GM21786 (cell line): ENCODE measurements around the gene ZNF17.
"Not testable (repeated sequence)": the region's sequence is repeated elsewhere in the genome, so short reads cannot be mapped to it uniquely, and the experiment has no call there.

ENCODE experiments used
- ATAC-seq: cut with Tn5 transposase; IDR thresholded peaks from one replicate; pipeline ENCODE4 v1.9.1; 2021; ENCODE audit not compliant: unreplicated experiment

The ZNF17 gene

GRCh38 chr19:57410877-57411671 lies at the start of gene ZNF17:
TSS of gene ZNF17 (plus strand) at chr19:57411161. CDS start at chr19:57413616, 2,455 bp downstream.
- peak; percentile 97 for ATAC-seq

DNA sequence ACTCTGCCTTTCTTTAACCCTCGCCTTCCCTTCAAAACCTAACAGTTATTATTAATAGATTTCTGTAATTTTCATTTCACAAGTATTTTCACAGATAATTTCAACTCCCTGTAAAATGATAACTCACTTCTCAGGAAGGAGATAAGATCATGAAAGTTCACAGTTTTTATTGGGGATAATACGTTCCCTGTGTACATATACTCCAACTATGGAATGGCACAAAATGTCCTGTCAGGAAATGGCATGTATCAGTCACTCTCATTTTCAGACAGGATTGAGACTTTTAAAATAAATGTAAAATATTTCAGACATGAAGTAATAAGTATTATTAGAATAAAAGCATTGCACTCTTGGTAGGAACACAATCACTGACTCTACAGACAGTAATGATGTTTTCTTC lies 48.5 kb upstream of the ZNF17 start:
- no peak for ATAC-seq

DNA sequence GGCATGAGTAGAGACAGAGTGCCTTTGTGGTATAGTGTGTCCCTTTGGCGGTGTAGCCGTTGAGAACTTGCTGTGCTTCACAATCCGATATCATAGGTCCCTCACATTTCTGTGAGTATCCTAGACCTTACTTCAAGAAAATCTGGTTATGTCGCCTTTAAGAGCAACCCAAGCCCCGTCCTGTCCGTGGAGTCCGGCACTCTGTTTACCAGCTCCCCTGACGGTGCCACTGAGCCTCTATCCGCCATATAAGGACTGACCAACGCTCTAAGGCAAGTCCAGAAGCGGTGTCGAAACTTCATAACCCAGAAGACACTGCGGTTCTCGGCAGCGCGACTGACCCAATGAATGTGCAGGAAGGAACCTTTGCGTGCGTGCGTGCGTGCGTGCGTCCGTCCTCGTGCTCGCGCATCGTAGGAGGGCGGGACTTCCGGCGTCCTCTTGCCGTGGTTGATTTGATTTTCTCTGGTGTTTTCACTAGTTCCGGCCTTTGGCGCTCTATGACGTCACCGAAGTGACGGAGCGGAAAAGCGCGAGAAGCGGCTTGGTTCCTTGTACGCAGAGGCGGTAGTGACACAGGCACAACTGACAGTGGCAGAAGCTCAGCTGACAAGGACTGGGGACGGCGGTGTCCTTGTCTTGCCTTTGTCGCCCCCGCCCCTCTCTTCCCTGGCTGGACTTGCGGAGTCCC lies 47.8 kb upstream of the ZNF17 start, which contains the start of the genes TRAPPC2B and ZNF547:
TSS of gene TRAPPC2B (plus strand) at position 555 of the 691 bp plus-strand sequence. CDS start 1,283 bp downstream, outside the sequence.
TSS of gene ZNF547 (plus strand) at position 555 of the 691 bp plus-strand sequence. CDS start 5,005 bp downstream, outside the sequence.
- peak; percentile 95 for ATAC-seq

- peak; percentile 4 for ATAC-seq
Measured at GRCh38 chr19:57363688-57364181, 47.2 kb upstream of the ZNF17 start.

DNA sequence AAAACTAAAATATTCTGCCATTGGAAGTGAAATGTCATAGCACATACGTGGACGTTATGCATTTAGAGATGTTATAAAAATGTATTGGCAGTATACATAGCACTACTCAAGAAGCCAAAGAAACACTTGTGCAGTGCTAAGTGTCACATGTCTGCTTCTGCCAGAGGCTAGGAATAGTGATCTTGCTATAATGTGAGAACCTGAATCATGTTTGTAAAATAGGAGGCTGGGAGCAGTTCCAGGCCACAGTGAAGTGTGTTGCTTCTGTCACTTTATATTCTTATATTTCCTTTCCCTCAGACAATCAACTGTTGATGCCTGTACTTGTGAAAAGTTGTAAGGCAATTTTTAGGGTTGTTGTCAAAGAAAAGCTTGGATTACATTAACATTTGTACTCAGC lies 44.2 kb upstream of the ZNF17 start:
- no peak for ATAC-seq

- ATAC-seq: no peak
Measured at GRCh38 chr19:57374179-57374578, 36.8 kb upstream of the ZNF17 start.

GRCh38 chr19:57374647-57375046 lies 36.3 kb upstream of the ZNF17 start:
- ATAC-seq: not testable (repeated sequence)

DNA sequence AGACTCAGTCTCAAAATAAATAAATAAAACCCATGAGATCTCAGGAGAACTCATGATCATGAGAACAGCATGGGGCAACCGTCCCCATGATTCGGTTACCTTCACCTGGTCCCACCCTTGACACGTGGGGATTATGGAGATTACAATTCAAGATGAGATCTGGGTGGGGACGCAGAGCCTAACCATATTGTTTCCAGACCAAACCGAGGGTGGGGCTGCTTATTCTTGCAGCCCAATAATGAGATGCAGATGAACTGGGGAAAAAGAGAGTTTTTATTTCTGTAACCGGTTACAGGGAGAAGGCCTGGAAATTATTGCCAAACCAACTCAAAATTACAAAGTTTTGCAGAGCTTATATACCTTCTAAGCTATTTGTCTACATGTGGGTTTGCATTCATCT lies 34.8 kb upstream of the ZNF17 start:
- no peak for ATAC-seq

DNA sequence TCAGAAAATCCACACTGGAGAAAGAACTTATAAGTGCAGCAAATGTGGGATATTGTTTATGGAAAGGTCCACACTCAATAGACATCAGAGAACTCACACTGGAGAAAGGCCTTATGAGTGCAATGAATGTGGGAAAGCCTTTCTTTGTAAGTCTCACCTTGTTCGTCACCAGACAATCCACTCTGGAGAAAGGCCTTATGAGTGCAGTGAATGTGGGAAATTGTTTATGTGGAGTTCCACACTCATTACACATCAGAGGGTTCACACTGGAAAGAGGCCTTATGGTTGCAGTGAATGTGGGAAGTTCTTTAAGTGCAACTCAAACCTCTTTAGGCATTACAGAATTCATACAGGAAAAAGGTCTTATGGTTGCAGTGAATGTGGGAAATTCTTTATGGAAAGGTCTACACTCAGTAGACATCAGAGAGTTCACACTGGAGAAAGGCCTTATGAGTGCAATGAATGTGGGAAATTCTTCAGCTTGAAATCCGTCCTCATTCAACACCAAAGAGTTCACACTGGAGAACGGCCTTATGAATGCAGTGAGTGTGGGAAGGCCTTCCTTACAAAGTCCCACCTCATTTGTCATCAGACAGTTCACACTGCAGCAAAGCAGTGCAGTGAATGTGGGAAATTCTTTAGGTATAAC lies 33.3 kb upstream of the ZNF17 start:
- no peak for ATAC-seq

- ATAC-seq: no peak
Measured at GRCh38 chr19:57380923-57381322, 30.0 kb upstream of the ZNF17 start.

- ATAC-seq: no peak
Measured at GRCh38 chr19:57382806-57383488, 28.0 kb upstream of the ZNF17 start.

DNA sequence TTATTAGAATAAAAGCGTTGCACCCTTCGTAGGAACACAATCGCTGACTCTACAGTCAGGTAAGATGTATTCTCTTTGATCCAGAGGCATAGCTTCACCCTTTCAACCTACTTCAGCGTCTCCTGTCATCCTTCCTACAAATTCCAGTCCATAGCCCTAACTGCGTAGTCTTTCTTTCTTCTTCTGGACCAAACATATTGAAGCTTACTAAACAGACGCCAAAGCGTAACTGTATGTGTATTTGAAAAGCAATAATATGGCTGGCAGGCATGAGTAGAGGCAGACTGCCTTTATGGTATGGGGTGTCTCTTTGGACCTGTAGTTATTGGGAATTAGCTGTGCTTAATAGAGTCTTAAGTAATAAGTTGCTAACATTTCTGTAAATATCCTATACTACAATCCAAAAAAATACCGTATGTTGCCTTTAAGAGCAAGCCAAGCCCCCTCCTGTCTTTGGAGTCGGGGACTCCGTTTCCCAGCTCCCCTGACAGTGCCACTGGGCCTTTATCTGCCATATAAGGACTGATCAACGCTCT lies 21.7 kb upstream of the ZNF17 start:
- no peak for ATAC-seq

GRCh38 chr19:57389730-57390598 lies 21.0 kb upstream of the ZNF17 start, which contains the start of gene ZNF548:
TSS of gene ZNF548 (plus strand) at chr19:57389854. CDS start at chr19:57390100, 246 bp downstream.
- ATAC-seq: peak; percentile 95

GRCh38 chr19:57395710-57396109 lies 15.3 kb upstream of the ZNF17 start:
- ATAC-seq: no peak

DNA sequence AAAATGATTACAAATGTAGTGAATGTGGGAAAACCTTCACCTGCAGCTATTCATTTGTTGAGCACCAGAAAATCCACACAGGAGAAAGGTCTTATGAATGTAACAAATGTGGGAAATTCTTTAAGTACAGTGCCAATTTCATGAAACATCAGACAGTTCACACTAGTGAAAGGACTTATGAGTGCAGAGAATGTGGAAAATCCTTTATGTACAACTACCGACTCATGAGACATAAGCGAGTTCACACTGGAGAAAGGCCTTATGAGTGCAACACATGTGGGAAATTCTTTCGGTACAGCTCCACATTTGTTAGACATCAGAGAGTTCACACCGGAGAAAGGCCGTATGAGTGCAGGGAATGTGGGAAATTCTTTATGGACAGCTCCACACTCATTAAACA lies 12.1 kb upstream of the ZNF17 start:
- no peak for ATAC-seq

GRCh38 chr19:57403737-57404563 lies 7.0 kb upstream of the ZNF17 start:
- ATAC-seq: no peak

GRCh38 chr19:57406516-57407123 lies 4.3 kb upstream of the ZNF17 start:
- no peak for ATAC-seq

- ATAC-seq: no peak
Measured at GRCh38 chr19:57419439-57419838, 8.5 kb downstream of the ZNF17 start.
